Tibial nerve (tissue), 4 donors: ENCODE data around the gene ANKH. TPM values are rescaled to one million over a fixed set of nuclear protein-coding genes. Genes with fewer than 3 reads are reported as not detected.

Experiments
- DNase-seq, 2 donors: peaks; one replicate each; pipeline ENCODE4 v3.0.0-alpha.2; 2019; ENCODE audit warnings: low spot score in 2 of 2
- H3K27ac ChIP-seq, 4 donors: fragments of 200-600 bp; sonication (generic) in 3 of 4; one replicate each; pipeline ENCODE4 v1.5.1; 2017 to 2019; ENCODE audit warnings: mild to moderate bottlenecking in 1 of 4
- H3K27me3 ChIP-seq, 2 donors: fragments of 200-600 bp; sonication (generic) in 1 of 2; one replicate each; pipeline versions ENCODE4 v1.5.1 to v1.6.0; 2017 to 2019
- H3K36me3 ChIP-seq, 3 donors: fragments of 200-600 bp; sonication (generic); one replicate each; pipeline ENCODE4 v1.5.1; 2018 to 2019
- H3K4me1 ChIP-seq, 4 donors: fragments of 200-600 bp; sonication (generic) in 3 of 4; one replicate each; pipeline ENCODE4 v1.5.1; 2017 to 2019
- H3K4me3 ChIP-seq, 4 donors: fragments of 200-600 bp; sonication (generic) in 3 of 4; one replicate each; pipeline ENCODE4 v1.5.1; 2017 to 2019; ENCODE audit warnings: mild to moderate bottlenecking in 1 of 4, moderate library complexity in 1 of 4
- H3K9me3 ChIP-seq, 4 donors: fragments of 200-600 bp; sonication (generic) in 3 of 4; one replicate each; pipeline ENCODE4 v1.5.1; 2017 to 2019
- CTCF ChIP-seq, 5 experiments: fragments of 200-600 bp in 3 of 5; fragments of 450-650 bp in 2 of 5; sonication (generic) in 3 of 5; IDR thresholded peaks; one replicate each; pipeline ENCODE4 v1.5.1; 2016 to 2019; ENCODE audit warnings: antibody characterized with exemption in 5 of 5, mild to moderate bottlenecking in 3 of 5, moderate library complexity in 2 of 5
- EP300 ChIP-seq, 2 donors: sonication (generic); formaldehyde crosslinking; IDR thresholded peaks; one replicate each; pipeline ENCODE4 v1.6.1; 2017; ENCODE audit warnings: antibody characterized with exemption in 2 of 2, mild to moderate bottlenecking in 1 of 2
- POLR2A ChIP-seq, 2 donors: fragments of 450-650 bp; IDR thresholded peaks; one replicate each; pipeline ENCODE4 v1.6.1; 2017; ENCODE audit warnings: antibody characterized with exemption in 2 of 2, mild to moderate bottlenecking in 2 of 2, moderate library complexity in 2 of 2
- WGBS, 2 donors: methylation state at CpG; one replicate each; pipeline ENCODE4 v1.1.5; 2018; 5-methylcytosine and 5-hydroxymethylcytosine counted together
- total RNA-seq, 4 donors: library from RNA; depleted of rRNA; stranded (reverse); fragments of >200 nt; gene quantifications; one replicate each; pipeline ENCODE4 v1.1.0, GENCODE V29; 2016

Gene ANKH
- total RNA-seq, 4 donors from 2014 or later, result 45.7 to 77.9 (median 46.6) TPM

GRCh38 chr5:14757850-14758249 is 113.7 kb downstream of the ANKH start:
- Histone ChIP-seq H3K4me3 (no peak overlapping the region), H3K36me3 (peaks cover 0 to 42% (median 0%) of the 10 kb centered on the region in 3 donors), H3K9me3 (no peaks in the 10 kb centered on the region), H3K27ac (no peak overlapping the region), H3K27me3 (no peaks in the 10 kb centered on the region), H3K4me1 (no peaks in the 10 kb centered on the region)
- TF ChIP-seq CTCF (IDR thresholded peaks at IDR 0.05) (no peak), EP300 (IDR thresholded peaks at IDR 0.05) (peak in 1 of 2 donors; percentile 39)
- 84 to 87% methylated on average over 9 of the region's 9 CpGs for WGBS, 2 donors
- no peak for DNase-seq

DNA sequence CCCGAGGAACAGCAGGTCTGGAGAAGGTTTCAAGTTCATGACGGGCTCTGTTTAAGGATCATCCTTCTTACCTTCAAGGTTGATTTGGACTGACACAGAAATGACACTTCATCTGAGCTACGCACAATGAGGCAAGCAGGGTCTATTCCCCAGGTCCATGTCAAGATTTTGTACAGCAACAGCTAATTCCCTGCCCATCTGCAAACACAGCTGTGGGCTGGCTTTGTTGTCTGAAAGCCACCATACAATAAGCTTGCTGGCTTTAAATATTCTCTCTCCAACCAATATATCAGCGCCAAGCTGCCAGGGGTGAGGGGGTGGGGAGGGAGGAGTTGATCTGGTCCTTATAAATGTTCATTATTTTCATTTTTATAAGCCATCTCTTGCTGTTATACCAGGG is 115.1 kb downstream of the ANKH start:
- no peaks in the 10 kb centered on the region for H3K9me3 ChIP-seq
- H3K4me1 ChIP-seq, result no peaks in the 10 kb centered on the region
- no peak for DNase-seq
- WGBS, 2 donors, result 91% methylated on average over 4 of the region's 4 CpGs
- H3K36me3 ChIP-seq, result peaks cover 0 to 48% (median 0%) of the 10 kb centered on the region in 3 donors
- H3K4me3 ChIP-seq, result no peak overlapping the region
- no peak for TF ChIP-seq EP300 (IDR thresholded peaks at IDR 0.05)
- TF ChIP-seq CTCF (IDR thresholded peaks at IDR 0.05), result no peak
- no peak for TF ChIP-seq POLR2A (IDR thresholded peaks at IDR 0.05)
- H3K27me3 ChIP-seq, result no peaks in the 10 kb centered on the region
- no peak overlapping the region for H3K27ac ChIP-seq

- WGBS, 2 donors, result 63 to 70% methylated on average over 3 of the region's 3 CpGs
- Histone ChIP-seq H3K27ac (no peak overlapping the region), H3K4me1 (peaks cover 0 to 3% (median 0%) of the 10 kb centered on the region in 4 donors), H3K36me3 (peaks cover 0 to 61% (median 0%) of the 10 kb centered on the region in 3 donors), H3K9me3 (no peaks in the 10 kb centered on the region), H3K4me3 (no peak overlapping the region), H3K27me3 (no peaks in the 10 kb centered on the region)
- DNase-seq, result no peak
- TF ChIP-seq CTCF (IDR thresholded peaks at IDR 0.05) (no peak), EP300 (IDR thresholded peaks at IDR 0.05) (no peak), POLR2A (IDR thresholded peaks at IDR 0.05) (no peak)
Observed at GRCh38 chr5:14753947-14754346, 117.6 kb downstream of the ANKH start.

DNA sequence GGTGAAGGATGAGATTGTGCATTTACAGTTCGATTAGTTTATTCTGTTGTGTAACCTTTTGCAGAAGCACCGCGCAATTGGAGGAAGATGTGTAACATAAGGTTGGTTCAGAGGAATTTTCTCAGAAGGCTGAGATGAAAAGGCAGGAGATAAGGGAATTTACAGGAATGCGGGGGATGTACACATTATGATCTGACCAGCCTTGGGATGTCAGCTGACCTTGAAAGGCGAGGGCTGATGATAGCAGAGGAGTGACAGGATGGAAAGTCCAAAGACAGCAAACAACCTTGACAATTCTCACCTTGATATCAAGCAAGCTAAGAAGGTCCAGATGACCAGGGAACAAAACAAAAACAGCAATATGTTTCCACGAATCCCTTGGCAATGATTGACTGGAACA is 118.3 kb downstream of the ANKH start:
- 92 to 94% methylated on average over 6 of the region's 6 CpGs for WGBS, 2 donors

More for the DNA sequence above, 118.3 kb downstream of the ANKH start:
- TF ChIP-seq POLR2A (IDR thresholded peaks at IDR 0.05) (no peak), CTCF (IDR thresholded peaks at IDR 0.05) (no peak), EP300 (IDR thresholded peaks at IDR 0.05) (no peak)
- Histone ChIP-seq H3K27me3 (no peaks in the 10 kb centered on the region), H3K36me3 (peaks cover 0 to 67% (median 0%) of the 10 kb centered on the region in 3 donors), H3K9me3 (no peaks in the 10 kb centered on the region), H3K4me3 (no peak overlapping the region), H3K27ac (no peak overlapping the region), H3K4me1 (peaks cover 0 to 3% (median 0%) of the 10 kb centered on the region in 4 donors)
- no peak for DNase-seq
